Activated T-helper 2 cell treated with anti-CD3 and anti-CD28 coated beads, Interferon-gamma antibody, Interleukin-2, Interleukin-4, amounts not matched to agents 10 μg/mL and 5 μg/mL and 100 μg/mL, durations not matched to agents 14 hours and 24 hours and 36 hours (primary cell): ENCODE results near the gene MYO1F. TPM values are rescaled to one million over a fixed set of nuclear protein-coding genes. Genes with fewer than 3 reads are reported as not detected.

Experiments
- DNase-seq: peaks from one replicate; pipeline ENCODE4 v3.0.0; 2021; ENCODE audit warnings: low spot score
- H3K27ac Mint-ChIP-seq: one replicate; pipeline ENCODE4 v1.8.0; 2021; ENCODE audit warnings: mixed read lengths
- H3K27me3 Mint-ChIP-seq: one replicate; pipeline ENCODE4 v1.8.0; 2021; ENCODE audit warnings: low read depth, mixed read lengths
- H3K36me3 Mint-ChIP-seq: one replicate; pipeline ENCODE4 v1.8.0; 2021; ENCODE audit warnings: low read depth, mixed read lengths
- H3K4me1 Mint-ChIP-seq: one replicate; pipeline ENCODE4 v1.8.0; 2021; ENCODE audit warnings: low read depth, mixed read lengths
- H3K4me3 Mint-ChIP-seq: one replicate; pipeline ENCODE4 v1.8.0; 2021; ENCODE audit warnings: low read depth, mild to moderate bottlenecking, moderate library complexity, mixed read lengths
- H3K9me3 Mint-ChIP-seq: one replicate; pipeline ENCODE4 v1.8.0; 2021; ENCODE audit warnings: mixed read lengths
- intact Hi-C: fragments of 100-400 bp; cut with micrococcal nuclease; formaldehyde crosslinking; loops from one replicate; pipeline ENCODE4 v1.15.1; 2023
- total RNA-seq: library from RNA; stranded (reverse); gene quantifications from 2 replicates; pipeline ENCODE4 v1.2.3, GENCODE V29; 2022

The MYO1F gene
- total RNA-seq, 1 donor from 2014 or later: 43.9 TPM

DNA sequence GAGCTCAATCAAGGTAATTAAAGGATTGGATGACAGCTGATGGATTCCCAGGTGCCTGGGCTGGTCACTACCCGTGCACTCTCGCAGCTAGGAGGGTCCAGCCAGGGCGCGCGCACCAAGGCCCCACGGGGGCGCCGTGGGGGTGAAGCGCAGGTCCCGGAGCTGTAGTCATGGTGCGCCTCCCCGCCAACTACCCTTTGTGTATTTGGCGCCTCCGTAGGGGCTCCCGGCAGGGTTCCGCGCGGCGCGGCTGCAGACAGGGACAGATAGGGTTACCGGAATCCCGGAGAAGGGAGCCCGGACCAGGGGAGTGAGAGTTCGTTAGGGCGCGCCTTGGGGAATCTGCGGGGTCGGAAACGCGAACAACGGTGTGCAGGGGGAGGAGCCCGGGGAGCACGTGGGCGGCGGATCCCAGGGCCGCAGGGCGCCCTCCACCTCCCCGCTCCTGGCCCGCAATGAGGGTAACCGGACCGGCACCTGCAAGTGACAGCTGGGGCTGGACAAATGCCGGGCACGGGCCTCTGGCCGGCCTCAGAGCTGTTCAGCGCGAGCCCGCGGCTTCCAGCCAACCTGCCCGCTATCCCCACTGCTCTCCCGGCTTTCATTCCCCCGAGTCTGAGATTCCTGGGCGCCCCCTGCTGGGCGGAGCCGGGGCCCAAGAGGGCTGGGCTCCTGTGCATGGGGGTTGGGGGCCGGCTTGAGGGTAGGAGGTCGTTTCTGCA, 71.4 kb downstream of the MYO1F start:
- Mint-ChIP-seq H3K4me3 (peak overlapping the region; percentile 86), H3K27ac (peak overlapping the region; percentile 73), H3K9me3 (no peaks in the 10 kb centered on the region), H3K27me3 (no peaks in the 10 kb centered on the region), H3K36me3 (peaks cover 2% of the 10 kb centered on the region), H3K4me1 (peaks cover 5% of the 10 kb centered on the region)
- intact Hi-C loops: loop anchor here (5.0 kb wide), 1 partner anchor 144 kb away; the partner anchor contains the start of gene ANGPTL4
- DNase-seq: peak; percentile 58

DNA sequence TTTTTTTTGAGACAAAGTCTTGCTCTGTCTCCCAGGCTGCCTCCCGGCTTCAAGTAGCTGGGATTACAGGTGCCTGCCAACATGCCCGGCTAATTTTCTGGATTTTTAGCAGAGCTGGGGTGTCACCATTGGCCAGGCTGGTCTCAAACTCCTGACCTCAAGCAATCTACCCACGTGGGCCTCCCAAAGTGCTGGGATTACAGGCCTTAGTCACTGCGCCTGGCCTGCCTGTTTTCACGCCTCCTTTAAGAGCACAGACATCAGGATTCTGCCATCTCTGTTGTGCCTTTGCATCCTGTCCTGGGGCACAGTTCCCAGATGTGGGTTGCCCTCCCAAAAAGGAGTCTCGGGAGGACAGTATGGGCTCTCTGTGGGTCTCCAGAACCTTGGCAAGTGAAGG, 72.3 kb downstream of the MYO1F start:
- DNase-seq: no peak
- intact Hi-C loops: loop anchor here (5.0 kb wide), 1 partner anchor 143 kb away; the partner anchor contains the start of gene ANGPTL4
- H3K27ac Mint-ChIP-seq: no peak overlapping the region
- H3K4me1 Mint-ChIP-seq: peaks cover 9% of the 10 kb centered on the region
- H3K9me3 Mint-ChIP-seq: no peaks in the 10 kb centered on the region
- peak overlapping the region; percentile 73 for H3K4me3 Mint-ChIP-seq
- H3K27me3 Mint-ChIP-seq: no peaks in the 10 kb centered on the region
- peaks cover 2% of the 10 kb centered on the region for H3K36me3 Mint-ChIP-seq

GRCh38 chr19:8504171-8504570, 73.1 kb downstream of the MYO1F start:
- intact Hi-C loops: no loop called here
- H3K4me3 Mint-ChIP-seq: peak overlapping the region; percentile 45
- peaks cover 9% of the 10 kb centered on the region for H3K4me1 Mint-ChIP-seq
- H3K27ac Mint-ChIP-seq: no peak overlapping the region
- no peaks in the 10 kb centered on the region for H3K9me3 Mint-ChIP-seq
- H3K27me3 Mint-ChIP-seq: no peaks in the 10 kb centered on the region
- DNase-seq: no peak
- H3K36me3 Mint-ChIP-seq: no peaks in the 10 kb centered on the region

DNA sequence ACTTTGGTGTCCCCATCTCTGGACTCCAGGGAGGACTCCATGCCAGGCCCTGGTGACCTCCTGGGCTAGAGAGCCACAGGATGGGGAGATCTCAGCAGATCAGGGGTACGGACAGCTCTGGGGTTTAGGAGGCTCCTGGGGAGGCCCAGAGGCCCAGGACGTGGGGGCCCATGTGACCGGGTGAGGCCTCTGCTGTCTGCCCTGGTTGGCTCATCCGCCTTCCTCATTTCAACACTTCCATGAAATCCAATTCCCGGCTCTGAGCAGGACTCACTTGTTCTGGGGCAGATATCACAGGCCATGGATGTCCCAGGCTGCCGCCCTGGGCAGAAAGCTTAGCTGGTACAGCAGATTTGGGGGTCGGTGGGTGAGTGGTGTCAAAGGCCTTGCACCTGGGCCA, 73.7 kb downstream of the MYO1F start:
- no peak overlapping the region for H3K27ac Mint-ChIP-seq
- H3K27me3 Mint-ChIP-seq: no peaks in the 10 kb centered on the region
- H3K4me1 Mint-ChIP-seq: peaks cover 9% of the 10 kb centered on the region
- H3K9me3 Mint-ChIP-seq: no peaks in the 10 kb centered on the region
- no peak overlapping the region for H3K4me3 Mint-ChIP-seq
- no peak for DNase-seq
- no peaks in the 10 kb centered on the region for H3K36me3 Mint-ChIP-seq
- intact Hi-C loops: no loop called here

DNA sequence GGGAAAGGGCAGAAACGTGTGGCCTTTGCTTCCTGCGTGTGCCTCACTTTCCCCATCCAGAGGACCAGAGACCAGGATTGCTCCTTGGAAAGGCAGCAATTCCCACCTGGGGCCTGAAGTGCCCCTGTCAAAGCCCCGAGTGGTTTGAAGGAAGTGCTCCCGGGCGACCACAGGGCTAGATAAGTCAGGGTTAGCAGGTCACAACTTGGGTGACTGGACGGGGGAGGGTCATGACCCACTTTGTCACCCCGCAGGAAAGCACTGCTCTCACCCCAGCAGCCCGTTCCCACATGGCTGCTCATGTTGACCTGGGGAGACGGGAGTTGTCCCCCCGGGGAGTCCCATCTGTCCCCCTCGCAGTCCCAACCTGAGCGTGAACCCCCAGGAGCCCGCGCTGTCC, 75.3 kb downstream of the MYO1F start:
- no peaks in the 10 kb centered on the region for H3K27me3 Mint-ChIP-seq
- no peaks in the 10 kb centered on the region for H3K36me3 Mint-ChIP-seq
- no peak overlapping the region for H3K27ac Mint-ChIP-seq
- no peak for DNase-seq
- no peaks in the 10 kb centered on the region for H3K9me3 Mint-ChIP-seq
- intact Hi-C loops: no loop called here
- peaks cover 9% of the 10 kb centered on the region for H3K4me1 Mint-ChIP-seq
- H3K4me3 Mint-ChIP-seq: no peak overlapping the region

- DNase-seq: no peak
- intact Hi-C loops: no loop called here
- no peak overlapping the region for H3K27ac Mint-ChIP-seq
- no peaks in the 10 kb centered on the region for H3K36me3 Mint-ChIP-seq
- H3K27me3 Mint-ChIP-seq: no peaks in the 10 kb centered on the region
- peaks cover 9% of the 10 kb centered on the region for H3K4me1 Mint-ChIP-seq
- H3K9me3 Mint-ChIP-seq: no peaks in the 10 kb centered on the region
- no peak overlapping the region for H3K4me3 Mint-ChIP-seq
These were observed 75.7 kb downstream of the MYO1F start for GRCh38 chr19:8501516-8501915.

- intact Hi-C loops: no loop called here
These were observed 77.1 kb downstream of the MYO1F start for GRCh38 chr19:8500158-8500557.

DNA sequence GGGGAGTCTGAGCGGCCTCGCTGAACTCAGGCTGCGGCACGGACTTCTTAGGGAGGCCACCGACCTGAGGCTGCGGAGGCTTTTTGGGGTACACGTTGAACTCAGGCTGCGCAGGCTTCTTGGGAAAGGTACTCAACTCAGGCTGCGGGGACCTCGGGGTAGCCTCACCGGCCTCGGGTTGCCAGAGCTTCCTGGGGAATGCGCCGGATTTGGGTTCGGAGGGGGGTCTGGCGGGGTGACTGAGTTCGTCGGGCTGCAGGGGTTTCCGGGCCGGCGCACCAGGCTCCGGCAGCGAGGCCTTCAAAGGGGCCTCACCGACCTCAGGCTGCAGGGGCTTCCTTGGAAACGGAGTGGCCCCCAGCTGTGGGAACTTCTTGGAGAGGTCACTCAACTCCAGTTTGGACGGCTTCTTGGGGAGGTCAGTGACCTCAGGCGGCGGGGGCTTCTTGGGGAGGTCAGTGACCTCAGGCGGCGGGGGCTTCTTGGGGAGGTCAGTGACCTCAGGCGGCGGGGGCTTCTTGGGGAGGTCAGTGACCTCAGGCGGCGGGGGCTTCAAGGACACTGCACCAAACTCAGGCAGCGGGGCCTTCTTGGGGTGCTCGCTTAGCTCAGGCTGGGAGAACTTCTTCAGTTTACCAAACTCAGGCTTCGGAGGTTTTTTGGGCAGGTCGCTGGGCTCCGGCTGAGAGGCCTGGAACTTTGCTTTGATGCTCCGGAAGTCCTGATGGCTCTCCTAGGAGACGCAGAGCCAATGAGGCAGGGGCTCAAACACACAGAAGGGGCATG, 78.0 kb downstream of the MYO1F start:
- Mint-ChIP-seq H3K27ac (no peak overlapping the region), H3K27me3 (no peaks in the 10 kb centered on the region), H3K36me3 (no peaks in the 10 kb centered on the region), H3K9me3 (no peaks in the 10 kb centered on the region), H3K4me1 (peaks cover 7% of the 10 kb centered on the region), H3K4me3 (no peak overlapping the region)
- no peak for DNase-seq
- intact Hi-C loops: no loop called here

More at GRCh38 chr19:8500158-8500557, 77.1 kb downstream of the MYO1F start:
- Mint-ChIP-seq H3K36me3 (no peaks in the 10 kb centered on the region), H3K27me3 (no peaks in the 10 kb centered on the region), H3K4me3 (no peak overlapping the region), H3K4me1 (peaks cover 5% of the 10 kb centered on the region), H3K9me3 (no peaks in the 10 kb centered on the region), H3K27ac (no peak overlapping the region)
- DNase-seq: no peak

- intact Hi-C loops: no loop called here
- Mint-ChIP-seq H3K4me3 (no peak overlapping the region), H3K27ac (no peak overlapping the region), H3K27me3 (no peaks in the 10 kb centered on the region), H3K36me3 (no peaks in the 10 kb centered on the region), H3K9me3 (no peaks in the 10 kb centered on the region), H3K4me1 (peaks cover 6% of the 10 kb centered on the region)
- no peak for DNase-seq
These were observed 78.9 kb downstream of the MYO1F start for GRCh38 chr19:8498295-8498694.

DNA sequence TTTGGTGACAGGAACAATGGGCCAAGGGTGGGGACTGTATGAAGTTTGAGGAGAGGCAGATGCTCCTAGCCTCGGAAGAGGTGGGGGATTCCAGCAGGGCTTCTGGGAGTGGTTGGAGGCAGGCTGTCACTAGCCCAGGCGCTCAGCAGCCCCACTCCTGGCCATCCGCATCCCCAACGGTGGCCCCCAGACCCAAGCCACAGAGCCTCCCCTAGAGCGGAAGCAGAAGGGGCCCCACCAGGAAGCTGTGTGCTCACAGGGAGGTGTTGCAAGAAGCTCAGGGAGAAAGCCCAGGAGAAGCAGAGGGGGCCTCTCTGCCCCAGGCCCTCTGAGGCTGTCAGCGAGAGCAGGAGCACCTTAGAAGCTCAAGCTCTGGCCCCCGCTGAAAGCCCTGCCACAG, 83.1 kb downstream of the MYO1F start:
- Mint-ChIP-seq H3K4me1 (peaks cover 2% of the 10 kb centered on the region), H3K27ac (no peak overlapping the region), H3K27me3 (no peaks in the 10 kb centered on the region), H3K36me3 (peaks cover 6% of the 10 kb centered on the region), H3K4me3 (no peak overlapping the region), H3K9me3 (no peaks in the 10 kb centered on the region)
- intact Hi-C loops: no loop called here
- DNase-seq: no peak

DNA sequence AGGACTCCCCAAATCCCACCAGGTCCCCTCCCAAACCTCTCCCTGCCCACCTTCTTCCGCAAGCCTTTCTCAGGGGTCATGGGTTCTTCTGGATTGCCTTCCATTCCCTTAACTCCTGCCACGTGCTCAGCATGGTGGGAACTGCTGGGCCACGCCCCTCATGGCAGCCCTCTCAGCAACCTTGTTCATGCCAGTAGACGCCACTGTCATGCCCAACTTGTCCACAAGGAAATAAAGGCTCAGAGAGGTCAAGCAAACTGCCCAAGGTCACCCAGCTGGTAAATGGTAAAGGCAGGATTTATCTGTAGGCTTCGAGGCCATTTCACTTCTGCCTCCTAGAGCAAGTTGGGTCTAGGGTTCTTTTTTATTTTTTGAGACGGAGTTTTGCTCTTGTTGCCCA, 85.7 kb downstream of the MYO1F start:
- Mint-ChIP-seq H3K27ac (no peak overlapping the region), H3K27me3 (no peaks in the 10 kb centered on the region), H3K4me3 (no peak overlapping the region), H3K36me3 (peaks cover 29% of the 10 kb centered on the region), H3K9me3 (no peaks in the 10 kb centered on the region), H3K4me1 (peaks cover 20% of the 10 kb centered on the region)
- intact Hi-C loops: no loop called here
- no peak for DNase-seq

DNA sequence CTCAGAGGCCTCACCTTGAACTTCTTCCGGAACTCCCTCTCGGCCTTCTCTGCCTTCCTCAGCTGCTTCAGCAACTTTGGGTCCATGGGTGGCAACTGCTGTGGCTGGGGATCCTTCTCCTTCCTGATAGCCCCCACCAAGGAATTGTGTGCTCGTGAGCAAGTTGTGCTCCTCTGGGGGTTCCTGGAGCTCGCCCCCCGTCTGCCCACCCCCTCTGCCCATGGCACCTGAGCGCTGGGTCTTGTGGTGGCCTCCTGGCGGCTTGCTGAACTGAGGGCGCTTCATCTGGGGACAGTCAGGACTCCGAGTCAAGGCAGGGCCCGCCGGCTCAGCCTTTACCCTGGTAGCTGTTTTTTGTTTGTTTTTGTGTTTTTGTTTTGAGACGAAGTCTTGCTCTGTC, 86.4 kb downstream of the MYO1F start:
- Mint-ChIP-seq H3K9me3 (no peaks in the 10 kb centered on the region), H3K4me3 (no peak overlapping the region), H3K36me3 (peaks cover 34% of the 10 kb centered on the region), H3K27me3 (no peaks in the 10 kb centered on the region), H3K4me1 (peaks cover 26% of the 10 kb centered on the region), H3K27ac (peak overlapping the region; percentile 25)
- intact Hi-C loops: no loop called here
- no peak for DNase-seq

GRCh38 chr19:8490395-8490760, 86.9 kb downstream of the MYO1F start:
- H3K27me3 Mint-ChIP-seq: no peaks in the 10 kb centered on the region
- intact Hi-C loops: no loop called here
- H3K9me3 Mint-ChIP-seq: no peaks in the 10 kb centered on the region
- no peak overlapping the region for H3K27ac Mint-ChIP-seq
- no peak overlapping the region for H3K4me3 Mint-ChIP-seq
- peaks cover 26% of the 10 kb centered on the region for H3K4me1 Mint-ChIP-seq
- no peak for DNase-seq
- peaks cover 37% of the 10 kb centered on the region for H3K36me3 Mint-ChIP-seq
